Lower leg skin (tissue), 4 donors: Measurements from ENCODE around the gene TNIK. TPM values are rescaled to one million over a fixed set of nuclear protein-coding genes. Genes with fewer than 3 reads are reported as not detected.

Experiments used
- DNase-seq, 2 donors: peaks; one replicate each; pipeline ENCODE4 v3.0.0-alpha.2; 2019; ENCODE audit warnings: low spot score in 2 of 2
- H3K4me3 ChIP-seq: fragments of 200-600 bp; sonication (generic); 2 replicates; pipeline ENCODE4 v1.5.1; 2017; ENCODE audit warnings: mild to moderate bottlenecking, low read depth; ENCODE audit not compliant: poor library complexity, severe bottlenecking
- CTCF ChIP-seq, 3 donors: fragments of 450-650 bp; IDR thresholded peaks; one replicate each; pipeline ENCODE4 v1.5.1; 2016; ENCODE audit warnings: antibody characterized with exemption in 3 of 3, mild to moderate bottlenecking in 3 of 3, moderate library complexity in 2 of 3
- POLR2A ChIP-seq, 2 donors: fragments of 450-650 bp; IDR thresholded peaks; one replicate each; pipeline ENCODE4 v1.6.1; 2016 to 2017; ENCODE audit warnings: antibody characterized with exemption in 2 of 2, mild to moderate bottlenecking in 1 of 2, moderate library complexity in 1 of 2
- WGBS, 2 donors: methylation state at CpG; one replicate each; pipeline ENCODE4 v1.1.5; 2018; 5-methylcytosine and 5-hydroxymethylcytosine counted together
- intact Hi-C: fragments of 100-400 bp; cut with DNase I; formaldehyde crosslinking; loops from one replicate; pipeline ENCODE4 v1.15.0; 2023; ENCODE audit warnings: low total_unique reads
- total RNA-seq, 4 donors: library from RNA; depleted of rRNA; stranded (reverse); fragments of >200 nt; gene quantifications; one replicate each; pipeline ENCODE4 v1.1.0, GENCODE V29; 2016

The TNIK gene
- total RNA-seq, 4 donors from 2014 or later = 0.72 to 4.7 (median 2.4) TPM

GRCh38 chr3:171149526-171150116 lies 310.6 kb downstream of the TNIK start:
- no peak overlapping the region for H3K4me3 ChIP-seq
- no peak for DNase-seq
- WGBS, 2 donors = 72 to 75% methylated on average over 7 of the region's 7 CpGs
- intact Hi-C loops = no loop called here
- TF ChIP-seq CTCF (IDR thresholded peaks at IDR 0.05) (no peak), POLR2A (IDR thresholded peaks at IDR 0.05) (no peak)

- intact Hi-C loops = no loop called here
- no peak for DNase-seq
- WGBS, 2 donors = 93 to 100% methylated on average over 3 of the region's 3 CpGs
- H3K4me3 ChIP-seq = no peak overlapping the region
- no peak for TF ChIP-seq POLR2A (IDR thresholded peaks at IDR 0.05)
- no peak for TF ChIP-seq CTCF (IDR thresholded peaks at IDR 0.05)
Measured at GRCh38 chr3:171145798-171146197, 314.4 kb downstream of the TNIK start.

GRCh38 chr3:171142985-171143384 lies 317.2 kb downstream of the TNIK start:
- intact Hi-C loops = no loop called here
- no peak overlapping the region for H3K4me3 ChIP-seq
- DNase-seq = no peak
- 58 to 64% methylated on average over 5 of the region's 5 CpGs for WGBS, 2 donors
- TF ChIP-seq POLR2A (IDR thresholded peaks at IDR 0.05) (no peak), CTCF (IDR thresholded peaks at IDR 0.05) (no peak)

GRCh38 chr3:171140246-171140645 lies 320.0 kb downstream of the TNIK start:
- no peak overlapping the region for H3K4me3 ChIP-seq
- intact Hi-C loops = no loop called here
- TF ChIP-seq POLR2A (IDR thresholded peaks at IDR 0.05) = no peak
- TF ChIP-seq CTCF (IDR thresholded peaks at IDR 0.05) = no peak
- WGBS, 2 donors = 92 to 96% methylated on average over 10 of the region's 10 CpGs
- no peak for DNase-seq

DNA sequence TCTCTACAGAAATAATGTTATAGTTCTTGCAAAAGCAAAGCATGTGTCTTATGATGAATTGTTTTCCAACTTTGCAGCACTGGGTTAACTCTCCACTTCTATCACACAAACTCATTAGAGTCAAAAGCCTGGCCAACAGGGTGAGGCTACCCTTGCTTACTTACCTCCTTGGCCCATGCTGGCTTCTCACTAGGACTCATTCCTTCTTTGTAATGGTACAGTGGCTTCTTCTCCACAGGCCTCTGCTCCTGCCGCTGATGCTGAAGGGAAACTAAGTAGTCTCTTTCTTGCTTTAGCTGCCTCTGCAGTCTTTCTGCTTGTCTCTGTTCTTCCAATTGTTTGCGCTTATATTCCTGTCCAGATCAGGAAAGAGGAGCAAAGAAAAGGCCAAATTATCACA lies 322.2 kb downstream of the TNIK start:
- TF ChIP-seq POLR2A (IDR thresholded peaks at IDR 0.05) = no peak
- no peak for TF ChIP-seq CTCF (IDR thresholded peaks at IDR 0.05)
- no peak overlapping the region for H3K4me3 ChIP-seq
- intact Hi-C loops = no loop called here
- WGBS, 2 donors = 96 to 97% methylated on average over 2 of the region's 2 CpGs
- DNase-seq = no peak

DNA sequence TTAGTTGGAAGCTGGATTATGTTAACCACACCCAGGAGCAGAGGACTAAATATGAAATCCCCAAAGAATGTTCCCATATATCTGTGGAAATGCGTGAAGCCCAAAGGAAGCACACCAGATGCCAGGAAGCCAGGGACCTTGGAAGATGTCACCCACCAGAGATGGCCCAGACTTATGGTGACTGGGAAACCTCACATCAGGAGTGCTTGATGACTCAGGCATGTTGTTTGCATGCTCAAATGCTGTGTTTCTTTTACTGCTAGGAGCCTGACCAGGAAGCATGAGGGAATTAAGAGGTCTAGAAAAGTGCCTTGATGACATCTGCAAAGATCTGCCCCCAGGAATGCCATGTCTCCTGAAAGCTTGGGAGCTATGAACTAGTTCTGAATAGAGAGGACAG lies 324.7 kb downstream of the TNIK start:
- WGBS, 2 donors = 69 to 79% methylated on average over 1 of the region's 1 CpG
- intact Hi-C loops = no loop called here
- no peak for TF ChIP-seq POLR2A (IDR thresholded peaks at IDR 0.05)
- no peak for TF ChIP-seq CTCF (IDR thresholded peaks at IDR 0.05)
- no peak overlapping the region for H3K4me3 ChIP-seq
- DNase-seq = no peak
